Ovary (tissue), 3 donors: ENCODE results near the gene TESMIN.

Source experiments
- CTCF ChIP-seq, 3 donors: fragments of 450-650 bp in 2 of 3; fragments of 200-600 bp in 1 of 3; IDR thresholded peaks; one replicate each; pipeline versions ENCODE4 v1.5.1 to v1.8.0; 2016 to 2022; ENCODE audit warnings: antibody characterized with exemption in 3 of 3, mild to moderate bottlenecking in 1 of 3
- POLR2A ChIP-seq: fragments of 450-650 bp; IDR thresholded peaks from one replicate; pipeline ENCODE4 v1.6.1; 2017; ENCODE audit warnings: antibody characterized with exemption, mild to moderate bottlenecking, moderate library complexity
- donor health status: DM: no; HTN: no; CAD: no.

DNA sequence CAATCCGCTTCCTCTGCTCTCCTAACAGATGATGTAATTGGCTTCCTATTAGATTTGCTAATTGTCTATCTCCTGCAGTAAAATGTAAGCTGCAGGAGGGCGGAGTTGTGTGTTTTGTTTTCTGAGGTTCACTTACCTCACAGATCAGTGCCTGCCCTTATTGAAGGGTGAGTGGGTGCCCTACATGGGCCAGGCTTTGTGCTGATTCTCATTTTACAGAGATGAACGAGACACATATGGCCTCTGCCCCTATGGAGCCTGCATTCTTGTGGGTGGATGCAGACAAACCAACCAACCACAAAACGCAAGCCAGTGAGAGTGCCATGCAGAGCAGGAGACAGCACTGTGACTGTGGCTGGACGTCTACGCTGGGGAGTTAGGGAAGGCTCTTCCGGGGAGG, 9.9 kb downstream of the TESMIN start:
- TF ChIP-seq POLR2A (no peak), CTCF (IDR thresholded peaks at IDR 0.05) (no peak)
